Esophagus muscularis mucosa (tissue), 4 donors: Measurements from ENCODE around the gene PLP1. TPM values are rescaled to one million over a fixed set of nuclear protein-coding genes. Genes with fewer than 3 reads are reported as not detected.

Source experiments
- total RNA-seq, 4 donors: library from RNA; depleted of rRNA; stranded (reverse); fragments of >200 nt; gene quantifications; one replicate each; pipeline versions ENCODE4 v1.1.0 to v1.2.1, GENCODE V29; 2016

PLP1 gene
- total RNA-seq, 4 donors from 2014 or later = 27.5 to 52.3 (median 37.8) TPM

Other genes with a start within 250 kb of the PLP1 start
- 100 to 1,000 TPM; 343 to 818 (median 418) TPM for gene TCEAL4, start 191.3 kb upstream of the PLP1 start, total RNA-seq
- 100 to 1,000 TPM; 108 to 218 (median 150) TPM for gene TCEAL3, start 168.9 kb upstream of the PLP1 start, total RNA-seq
- gene TCEAL1, start 147.9 kb upstream of the PLP1 start, total RNA-seq = 100 to 1,000 TPM; 192 to 287 (median 217) TPM
- 100 to 1,000 TPM; 299 to 400 (median 353) TPM for gene MORF4L2, start 90.1 kb upstream of the PLP1 start, total RNA-seq
- gene TMEM31, start 65.9 kb upstream of the PLP1 start, total RNA-seq = not detected
- gene RAB9B, start 55.4 kb downstream of the PLP1 start, total RNA-seq = 10 to 100 TPM in 3 of 4 donors, 1 to 10 TPM in 1; 8.9 to 13.6 (median 11.1) TPM
- gene TMSB15B, start 185.8 kb downstream of the PLP1 start, total RNA-seq = 10 to 100 TPM in 1 of 4 donors, 1 to 10 TPM in 3; 3.6 to 10.8 (median 5.1) TPM
- gene H2BW1, start 236.9 kb downstream of the PLP1 start, total RNA-seq = not detected